Lower lobe of right lung (tissue), 2 donors: Measurements from ENCODE around the gene PPID. TPM values are rescaled to one million over a fixed set of nuclear protein-coding genes. Genes with fewer than 3 reads are reported as not detected.

Experiments
- ATAC-seq, 2 donors: fragments of 200-7000 bp; cut with Tn5 transposase; one replicate each; pipeline ENCODE4 v1.9.1; 2020 to 2022; ENCODE audit warnings: mild to moderate bottlenecking in 2 of 2, moderate library complexity in 2 of 2
- DNase-seq: peaks from one replicate; pipeline ENCODE4 v3.0.0-alpha.2; 2020
- H3K27ac ChIP-seq: fragments of 200-600 bp; one replicate; pipeline ENCODE4 v1.8.0; 2022
- H3K27me3 ChIP-seq: fragments of 200-600 bp; one replicate; pipeline ENCODE4 v1.8.0; 2022; ENCODE audit warnings: low read depth
- H3K36me3 ChIP-seq: fragments of 200-600 bp; one replicate; pipeline ENCODE4 v1.8.0; 2022; ENCODE audit warnings: mild to moderate bottlenecking
- H3K4me1 ChIP-seq: fragments of 200-600 bp; one replicate; pipeline ENCODE4 v1.8.0; 2022
- H3K4me3 ChIP-seq: fragments of 200-600 bp; one replicate; pipeline ENCODE4 v1.8.0; 2022; ENCODE audit warnings: mild to moderate bottlenecking
- H3K9me3 ChIP-seq: fragments of 200-600 bp; one replicate; pipeline ENCODE4 v1.8.0; 2022
- intact Hi-C: fragments of 100-400 bp; cut with DNase I; formaldehyde crosslinking; loops from one replicate; pipeline ENCODE4 v1.11.0; 2022
- total RNA-seq: library from RNA; stranded (reverse); fragmentation: NEBNext Ultra II Directional; extraction: Animal tissue kit (Norgen Biotek cat#: 25700); gene quantifications from one replicate; pipeline ENCODE4 v1.2.1, GENCODE V29; 2021
- TF ChIP-seq, protein P1 (sequence below): fragments of 200-600 bp; IDR thresholded peaks from one replicate; pipeline ENCODE4 v1.8.0; 2022; ENCODE audit warnings: antibody characterized with exemption, mild to moderate bottlenecking
- donor health status: DM: no; HTN: yes; CAD: no; lungs with severe emphysema.

Gene PPID
- total RNA-seq, 1 donor from 2014 or later = 23.2 TPM

DNA sequence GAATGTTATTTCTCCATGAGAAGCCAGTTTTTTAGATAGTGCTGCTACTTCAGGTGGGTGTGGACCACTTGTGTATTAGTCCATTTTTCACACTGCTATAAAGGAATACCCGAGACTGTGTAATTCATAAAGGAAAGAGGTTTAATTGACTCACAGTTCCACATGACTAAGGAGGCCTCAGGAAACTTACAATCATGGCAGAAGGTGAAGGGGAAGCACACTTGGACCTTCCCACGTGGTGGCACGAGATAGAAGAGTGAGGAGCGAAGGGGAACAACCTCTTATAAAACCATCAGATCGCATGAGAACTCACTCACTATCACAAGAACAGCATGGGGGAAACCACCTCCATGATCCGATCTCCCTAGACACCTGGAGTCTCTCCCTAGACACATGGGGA lies 3.4 kb upstream of the PPID start:
- Histone ChIP-seq H3K27ac (no peak overlapping the region), H3K27me3 (no peaks in the 10 kb centered on the region), H3K9me3 (no peaks in the 10 kb centered on the region), H3K4me1 (peaks cover 9% of the 10 kb centered on the region), H3K4me3 (no peak overlapping the region), H3K36me3 (no peaks in the 10 kb centered on the region)
- ATAC-seq (no peak), DNase-seq (no peak)
- TF ChIP-seq, protein P1, sequence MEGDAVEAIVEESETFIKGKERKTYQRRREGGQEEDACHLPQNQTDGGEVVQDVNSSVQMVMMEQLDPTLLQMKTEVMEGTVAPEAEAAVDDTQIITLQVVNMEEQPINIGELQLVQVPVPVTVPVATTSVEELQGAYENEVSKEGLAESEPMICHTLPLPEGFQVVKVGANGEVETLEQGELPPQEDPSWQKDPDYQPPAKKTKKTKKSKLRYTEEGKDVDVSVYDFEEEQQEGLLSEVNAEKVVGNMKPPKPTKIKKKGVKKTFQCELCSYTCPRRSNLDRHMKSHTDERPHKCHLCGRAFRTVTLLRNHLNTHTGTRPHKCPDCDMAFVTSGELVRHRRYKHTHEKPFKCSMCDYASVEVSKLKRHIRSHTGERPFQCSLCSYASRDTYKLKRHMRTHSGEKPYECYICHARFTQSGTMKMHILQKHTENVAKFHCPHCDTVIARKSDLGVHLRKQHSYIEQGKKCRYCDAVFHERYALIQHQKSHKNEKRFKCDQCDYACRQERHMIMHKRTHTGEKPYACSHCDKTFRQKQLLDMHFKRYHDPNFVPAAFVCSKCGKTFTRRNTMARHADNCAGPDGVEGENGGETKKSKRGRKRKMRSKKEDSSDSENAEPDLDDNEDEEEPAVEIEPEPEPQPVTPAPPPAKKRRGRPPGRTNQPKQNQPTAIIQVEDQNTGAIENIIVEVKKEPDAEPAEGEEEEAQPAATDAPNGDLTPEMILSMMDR = no peak
- intact Hi-C loops = no loop called here

DNA sequence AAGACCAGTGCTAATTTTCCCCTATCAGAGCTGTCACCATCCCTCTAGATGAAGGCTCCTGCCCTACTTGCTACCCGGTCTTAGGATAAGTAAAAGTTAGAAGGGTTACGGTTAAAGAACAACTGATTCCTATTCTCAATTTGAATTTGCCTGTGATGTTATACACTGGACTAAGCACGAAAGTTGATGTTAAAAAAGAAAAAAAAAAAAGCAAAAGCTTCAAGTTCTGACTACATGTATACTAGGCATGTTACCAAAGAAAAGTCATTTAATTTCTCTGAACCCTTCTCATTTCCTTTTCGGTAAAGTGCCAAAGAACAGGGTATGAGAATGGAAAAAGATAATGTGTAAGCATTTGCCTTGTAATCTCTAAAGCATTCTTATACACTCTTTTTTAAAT lies 1.4 kb upstream of the PPID start:
- Histone ChIP-seq H3K36me3 (peaks cover 15% of the 10 kb centered on the region), H3K27me3 (no peaks in the 10 kb centered on the region), H3K9me3 (no peaks in the 10 kb centered on the region), H3K27ac (no peak overlapping the region), H3K4me1 (peaks cover 13% of the 10 kb centered on the region), H3K4me3 (no peak overlapping the region)
- no peak for DNase-seq
- TF ChIP-seq, protein P1 = no peak
- intact Hi-C loops = no loop called here
- no peak for ATAC-seq

DNA sequence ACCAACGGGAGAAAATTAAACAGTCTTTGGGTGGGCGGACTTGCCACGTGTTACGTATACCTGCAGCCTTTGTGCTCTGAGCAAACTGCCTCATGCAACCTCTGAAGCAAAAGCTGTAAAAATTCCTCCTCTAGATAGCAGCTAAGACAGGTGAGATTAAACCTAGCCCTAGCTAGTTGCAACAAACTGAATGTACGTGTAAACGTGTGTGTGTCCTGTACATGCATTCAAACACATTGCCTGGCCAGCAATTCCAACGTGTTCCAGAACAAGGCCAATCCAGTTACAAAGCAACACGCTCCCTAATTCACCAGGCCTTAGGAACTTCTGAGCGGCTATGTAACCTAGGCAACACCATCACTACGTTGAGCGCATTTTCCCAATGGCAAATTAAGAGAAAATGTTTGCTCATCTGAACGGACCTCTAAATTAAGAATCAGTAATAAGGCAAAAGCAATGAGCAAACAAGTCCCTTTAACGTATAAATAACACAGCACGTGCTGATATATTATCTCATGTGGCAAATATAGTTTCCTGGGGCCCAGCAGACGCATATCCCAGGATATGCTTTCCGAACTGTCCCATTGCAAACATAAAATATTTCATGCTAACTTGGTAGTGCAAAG lies 792 bp downstream of the PPID start:
- peaks cover 37% of the 10 kb centered on the region for H3K36me3 ChIP-seq
- H3K27me3 ChIP-seq = no peaks in the 10 kb centered on the region
- TF ChIP-seq, protein P1 = no peak
- DNase-seq (no peak), ATAC-seq (peak; percentile 53 to 59)
- intact Hi-C loops = no loop called here
- peak overlapping the region; percentile 91 for H3K27ac ChIP-seq
- peak overlapping the region; percentile 82 for H3K4me3 ChIP-seq
- H3K4me1 ChIP-seq = peaks cover 13% of the 10 kb centered on the region
- H3K9me3 ChIP-seq = no peaks in the 10 kb centered on the region

DNA sequence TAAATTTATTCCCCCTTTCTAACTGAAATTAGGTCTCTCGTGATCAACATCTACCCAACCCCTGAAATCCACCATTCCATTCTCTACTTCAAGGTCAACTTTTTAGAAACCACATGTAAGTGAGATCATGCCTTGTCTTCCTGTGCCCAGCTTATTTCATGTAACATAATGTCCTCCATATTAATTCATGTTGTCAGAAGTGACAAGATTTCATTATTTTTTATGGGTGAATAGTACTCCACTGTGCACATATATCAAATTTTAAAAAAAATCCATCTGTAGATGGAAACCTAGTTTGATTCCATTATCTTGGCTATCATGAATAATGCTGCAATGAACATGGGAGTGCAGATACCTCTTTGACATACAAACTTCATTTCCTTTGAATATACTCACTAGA lies 1.5 kb downstream of the PPID start:
- Histone ChIP-seq H3K27ac (no peak overlapping the region), H3K9me3 (no peaks in the 10 kb centered on the region), H3K27me3 (no peaks in the 10 kb centered on the region), H3K36me3 (peaks cover 45% of the 10 kb centered on the region), H3K4me1 (peaks cover 13% of the 10 kb centered on the region), H3K4me3 (peak overlapping the region; percentile 82)
- TF ChIP-seq, protein P1 = no peak
- intact Hi-C loops = no loop called here
- DNase-seq (no peak), ATAC-seq (no peak)

DNA sequence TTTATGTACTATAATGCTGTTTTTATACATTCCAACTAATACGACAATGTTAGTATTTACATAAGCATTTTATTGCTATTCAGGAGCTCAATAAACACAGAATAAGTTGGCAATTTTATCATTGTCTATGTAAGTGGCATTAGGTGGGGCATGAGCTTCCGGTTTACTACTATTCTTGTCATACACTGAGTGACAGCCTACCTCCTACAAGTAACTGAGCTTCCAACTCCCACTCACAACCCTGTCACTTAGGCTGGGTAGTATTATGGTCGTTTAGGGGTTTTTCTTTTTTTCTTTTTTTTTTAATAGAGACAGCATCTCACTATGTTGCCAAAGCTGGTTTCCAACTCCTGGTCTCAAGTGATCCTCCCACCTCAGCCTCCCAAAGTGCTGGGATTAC lies 7.4 kb downstream of the PPID start:
- TF ChIP-seq, protein P1 = no peak
- intact Hi-C loops = no loop called here
- peaks cover 99% of the 10 kb centered on the region for H3K36me3 ChIP-seq

More for the DNA sequence above, 7.4 kb downstream of the PPID start:
- H3K27ac ChIP-seq = no peak overlapping the region
- H3K9me3 ChIP-seq = no peaks in the 10 kb centered on the region
- no peaks in the 10 kb centered on the region for H3K27me3 ChIP-seq
- no peaks in the 10 kb centered on the region for H3K4me1 ChIP-seq
- no peak for DNase-seq
- H3K4me3 ChIP-seq = no peak overlapping the region
- no peak for ATAC-seq
